ENCODE data around the gene SMAD1.
A peak's percentile ranks its signal among the peaks of the same experiment; 100 is the strongest.

SMAD1 gene

DNA sequence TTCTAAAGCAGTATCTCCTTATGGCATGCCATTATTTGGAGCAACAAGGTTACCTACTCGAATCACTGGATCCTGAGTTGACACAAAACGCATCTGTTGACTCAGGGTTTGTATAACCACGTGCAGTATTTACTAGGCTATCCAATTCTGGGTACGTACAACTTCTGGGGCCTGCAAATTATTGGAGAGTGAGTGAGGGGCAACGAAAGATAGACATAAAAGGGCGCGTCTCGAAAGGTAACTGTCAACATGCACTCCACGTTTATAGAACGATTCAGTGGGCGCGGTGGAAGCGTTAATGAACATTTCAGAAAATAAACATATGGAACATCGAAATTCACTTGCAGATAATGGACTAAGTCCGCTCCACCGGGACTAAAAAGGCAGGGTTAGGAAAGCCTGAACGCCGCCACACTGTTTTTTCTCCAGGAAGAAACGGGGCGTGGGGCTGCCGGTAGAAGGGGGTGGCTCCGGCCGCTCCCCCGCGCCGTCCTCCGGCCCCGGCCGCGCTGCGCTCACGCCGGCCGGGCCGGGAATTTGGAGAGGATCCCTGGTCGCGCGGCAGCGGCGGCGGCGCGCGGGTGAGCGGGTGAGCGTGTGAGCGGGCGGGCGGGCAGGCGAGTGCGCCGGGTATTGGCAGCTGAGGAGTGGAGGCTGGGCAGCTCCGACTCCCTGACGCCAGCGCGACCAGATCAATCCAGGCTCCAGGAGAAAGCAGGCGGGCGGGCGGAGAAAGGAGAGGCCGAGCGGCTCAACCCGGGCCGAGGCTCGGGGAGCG lies at the start of gene SMAD1:
Gene SMAD1, plus strand, starts transcription at position 690 of the 778 bp plus-strand sequence. CDS start 32,761 bp downstream, outside the sequence.
- no peak for DNase-seq (ENCODE audit: low read depth in 1 of 2, low spot score in 1 of 2)

DNA sequence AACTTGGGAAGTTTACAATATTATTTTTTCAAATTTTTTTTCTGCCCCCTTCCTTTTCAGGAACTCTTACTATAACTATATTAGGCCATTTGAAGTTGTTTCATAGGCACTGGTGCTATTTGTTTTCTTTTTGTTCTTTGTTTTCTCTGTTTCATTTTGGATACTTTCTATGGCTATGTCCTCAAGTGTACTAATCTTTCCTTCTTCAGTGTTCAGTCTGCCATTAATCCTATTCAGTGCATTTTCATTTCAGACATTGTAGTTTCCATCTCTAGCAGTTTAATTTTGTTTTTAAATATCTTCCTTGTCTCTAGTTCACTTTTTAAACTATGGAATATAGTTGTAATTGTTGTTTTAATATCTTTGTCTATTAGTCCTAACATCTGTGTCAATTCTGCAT lies 48.0 kb upstream of the SMAD1 start:
- no peak for DNase-seq (ENCODE audit: low read depth in 1 of 2, low spot score in 1 of 2)

DNA sequence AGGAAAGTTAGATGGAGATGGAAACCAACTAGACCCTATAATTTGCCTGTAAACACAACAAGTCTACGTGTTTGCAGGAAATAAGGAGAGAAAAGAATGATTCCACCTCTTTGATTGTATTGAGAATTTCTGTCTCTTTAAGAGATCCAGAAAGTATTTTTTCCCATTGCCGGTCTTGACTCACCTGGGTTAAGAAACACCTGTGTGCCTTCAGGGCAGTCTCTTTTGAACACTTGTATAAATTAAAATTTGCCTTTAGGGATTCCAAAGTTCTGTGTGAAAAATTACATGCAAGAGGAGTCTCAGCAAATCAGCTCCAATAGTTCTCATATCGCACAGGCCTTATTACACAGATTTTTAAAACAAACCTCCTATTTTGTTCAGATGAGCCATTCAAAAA lies 46.0 kb upstream of the SMAD1 start:
- DNase-seq (ENCODE audit: low read depth in 1 of 2, low spot score in 1 of 2): no peak

DNA sequence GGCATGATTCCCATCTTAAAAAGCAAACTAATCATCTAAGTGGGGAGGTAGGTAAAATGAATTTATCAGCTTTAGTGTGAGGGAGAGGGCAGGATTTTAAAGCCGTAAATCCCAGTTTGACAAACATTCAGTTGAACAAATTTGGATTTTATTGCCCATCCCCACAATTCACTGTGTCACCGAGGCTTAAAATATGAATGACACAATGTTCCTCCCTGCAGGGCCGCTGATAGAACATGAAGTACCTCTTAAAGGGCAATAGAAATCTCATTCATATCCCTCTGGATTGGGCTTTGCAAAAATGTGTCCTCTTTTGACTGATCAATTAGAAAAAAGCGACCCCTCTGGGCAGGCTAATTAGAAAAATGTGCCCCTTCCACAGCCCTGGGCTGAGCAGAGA lies 45.5 kb upstream of the SMAD1 start:
- DNase-seq (ENCODE audit: low read depth in 1 of 2, low spot score in 1 of 2): no peak

DNA sequence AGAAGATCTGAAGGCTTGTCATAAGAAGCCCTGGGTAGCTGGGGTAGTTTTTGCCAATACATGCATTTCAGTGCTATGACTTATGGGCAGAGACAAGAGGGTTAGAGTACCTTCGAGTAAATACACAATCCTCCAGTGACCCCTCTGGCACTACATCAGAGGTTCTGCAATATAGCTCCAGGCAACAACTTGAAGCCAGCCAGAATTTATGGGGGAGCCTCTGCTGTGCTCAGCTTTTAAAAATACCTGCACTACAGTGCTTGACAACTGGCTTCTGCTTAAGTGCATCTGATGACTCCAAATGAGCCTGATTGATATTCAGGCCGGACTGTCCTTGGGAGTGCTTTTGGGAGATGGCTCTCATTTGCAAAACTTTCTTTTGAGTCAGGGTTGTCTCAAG lies 44.9 kb upstream of the SMAD1 start:
- DNase-seq (ENCODE audit: low read depth in 1 of 2, low spot score in 1 of 2): no peak

DNA sequence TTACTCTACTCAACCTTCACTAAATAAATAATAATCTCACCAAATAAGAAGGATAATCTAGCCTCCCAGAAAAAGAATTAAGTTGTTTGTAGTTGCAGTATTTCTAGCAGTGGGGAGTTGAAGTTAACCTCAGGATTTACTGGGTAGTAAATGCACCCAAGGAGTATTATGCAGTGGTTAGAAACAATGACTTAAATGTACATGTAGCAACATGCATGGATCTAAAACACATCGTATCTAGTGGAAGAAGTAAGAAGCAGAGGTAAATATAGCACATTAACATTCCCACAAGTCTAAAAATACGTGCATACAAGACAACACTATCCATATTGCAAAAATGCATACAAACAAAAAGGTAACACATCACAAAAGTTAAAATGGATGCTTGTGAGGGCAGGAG lies 44.2 kb upstream of the SMAD1 start:
- no peak for DNase-seq (ENCODE audit: low read depth in 1 of 2, low spot score in 1 of 2)

DNA sequence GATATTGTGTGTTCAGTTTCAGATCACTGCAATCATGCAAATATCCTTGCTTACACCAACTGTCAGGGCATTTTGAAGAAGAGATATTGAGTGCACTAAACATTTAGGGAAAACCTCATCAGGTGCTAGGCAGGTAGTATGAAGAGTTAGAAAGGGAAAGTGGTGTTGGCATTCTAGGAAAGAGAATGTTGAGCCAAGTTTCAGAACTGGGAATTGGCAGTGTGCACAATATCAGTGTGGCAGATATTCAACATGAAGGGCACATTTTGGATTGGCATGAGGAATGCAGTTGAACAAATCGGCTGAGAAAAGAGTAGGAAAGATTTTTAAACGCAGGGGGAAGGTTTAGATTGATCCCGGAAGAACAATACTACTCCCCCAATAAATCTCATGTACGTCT lies 43.4 kb upstream of the SMAD1 start:
- no peak for DNase-seq (ENCODE audit: low read depth in 1 of 2, low spot score in 1 of 2)

DNA sequence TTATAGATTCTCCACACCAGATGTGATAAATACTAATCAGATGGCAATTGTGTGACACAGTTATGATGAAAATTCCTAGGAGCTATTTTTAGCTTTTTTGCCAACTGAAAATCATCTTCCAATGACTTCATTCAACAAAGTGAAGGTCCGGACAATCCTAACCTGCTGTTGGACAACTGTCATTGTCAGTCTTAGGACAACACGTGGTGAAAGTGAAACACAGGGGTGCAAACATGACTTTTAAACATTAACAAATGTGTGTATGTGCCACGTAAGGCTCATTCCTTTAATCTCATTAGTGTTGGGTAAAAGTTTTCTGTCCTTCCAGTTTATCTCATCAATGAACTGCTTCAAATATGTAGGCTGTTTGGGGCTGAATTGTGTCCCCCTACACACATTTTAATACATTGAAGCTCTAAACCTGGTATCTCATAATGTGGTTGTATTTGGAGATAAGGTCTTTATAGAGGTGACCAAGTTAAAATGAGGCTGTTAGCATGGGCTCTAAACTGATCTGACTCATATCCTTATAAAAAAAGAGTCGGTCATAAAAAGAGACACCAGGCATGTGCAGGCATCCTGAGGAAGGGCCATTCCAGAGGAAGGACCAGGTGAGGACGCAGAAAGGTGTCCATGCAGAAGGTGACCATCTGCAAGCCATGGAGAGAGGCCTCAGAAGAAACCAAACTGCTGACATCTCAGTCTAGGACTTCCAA lies 41.2 kb upstream of the SMAD1 start:
- no peak for DNase-seq (ENCODE audit: low read depth in 1 of 2, low spot score in 1 of 2)

DNA sequence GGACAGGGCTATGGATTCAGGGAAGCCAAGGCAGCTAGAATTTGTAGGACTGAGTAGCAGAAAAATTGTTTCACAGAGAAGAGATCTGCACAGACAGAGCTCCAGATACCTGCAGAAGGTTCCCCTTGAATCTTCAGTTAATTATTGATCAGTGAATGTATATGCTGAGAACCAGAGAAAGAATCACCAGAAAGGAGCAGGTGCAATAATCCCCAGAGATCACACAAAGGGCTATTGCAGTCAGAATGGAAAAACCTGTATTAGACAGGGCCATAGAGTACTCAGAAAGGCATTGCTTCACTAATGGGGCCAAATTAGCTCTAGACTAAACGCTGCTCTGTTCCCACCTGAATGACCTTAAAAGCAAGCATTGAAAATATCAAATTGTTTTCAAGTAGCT lies 35.5 kb upstream of the SMAD1 start:
- no peak for DNase-seq (ENCODE audit: low read depth in 1 of 2, low spot score in 1 of 2)

DNA sequence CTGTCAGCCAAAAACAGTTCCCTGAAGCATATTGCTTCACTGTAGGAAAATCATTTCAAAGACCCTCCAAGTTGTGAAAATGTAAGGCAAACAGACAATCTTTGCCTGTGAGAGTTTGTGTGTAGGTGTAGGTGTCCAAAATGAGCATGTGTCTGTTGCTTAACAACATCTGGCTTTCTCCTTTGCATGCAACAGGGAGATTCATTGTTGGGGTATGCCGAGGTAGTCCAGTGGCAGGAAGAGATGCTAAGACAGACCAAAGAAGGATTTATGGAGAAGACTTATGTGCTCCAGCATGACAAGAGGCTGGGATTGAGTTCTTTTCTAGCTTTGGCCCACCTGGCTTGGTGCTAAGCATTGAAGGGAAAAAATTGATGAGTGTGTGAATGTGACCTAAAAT lies 29.8 kb upstream of the SMAD1 start:
- DNase-seq (ENCODE audit: low read depth in 1 of 2, low spot score in 1 of 2): no peak

DNA sequence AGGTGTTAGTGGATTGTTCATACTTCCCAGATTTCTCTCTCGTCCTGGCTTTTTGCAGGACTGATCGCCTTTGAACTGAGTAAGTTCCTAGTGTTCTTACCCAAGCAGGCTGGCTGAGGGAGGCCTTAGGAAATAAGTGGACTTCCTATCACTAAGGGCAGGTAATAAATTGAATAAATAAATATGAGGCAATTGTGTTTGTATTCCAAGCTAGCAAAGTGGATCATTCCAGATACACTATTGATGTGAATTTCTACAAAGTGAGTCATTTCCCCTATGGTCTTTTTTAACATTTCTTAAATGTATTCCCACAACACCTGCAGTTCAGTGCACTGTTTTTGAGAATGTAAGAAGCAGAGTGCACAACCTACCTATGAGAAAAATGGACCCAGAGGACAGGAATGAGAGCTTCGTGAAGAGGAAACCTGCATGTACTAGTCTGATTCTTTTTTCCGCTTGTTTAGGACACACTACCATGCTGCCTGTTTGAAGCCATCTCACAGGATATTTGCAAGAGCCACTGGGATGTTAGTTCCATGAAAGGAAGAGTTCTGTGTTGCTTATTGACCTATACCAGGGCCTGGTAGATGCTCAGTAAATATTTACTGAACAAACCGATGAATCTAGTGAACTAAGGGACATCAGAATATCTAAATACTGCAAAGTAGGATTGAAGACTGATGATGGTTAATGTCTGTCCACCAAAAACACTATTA lies 29.0 kb upstream of the SMAD1 start:
- no peak for DNase-seq (ENCODE audit: low read depth in 1 of 2, low spot score in 1 of 2)

DNA sequence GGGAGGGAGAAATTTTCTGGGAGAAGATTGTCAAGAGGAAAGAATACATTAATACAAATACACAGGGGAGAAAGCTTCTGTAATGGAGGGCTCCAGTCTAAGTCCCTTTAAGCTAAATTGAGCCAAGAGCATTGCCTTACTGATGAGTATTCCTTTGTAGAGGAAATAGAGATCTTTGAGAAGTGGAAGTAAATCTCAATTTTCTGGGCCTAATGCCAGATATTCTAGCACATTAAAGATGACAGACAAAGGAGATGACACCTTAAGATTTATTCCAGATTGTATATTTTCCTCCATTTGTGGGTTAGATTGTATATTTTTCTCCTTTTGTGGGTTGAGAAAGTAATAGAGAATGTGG lies 28.5 kb upstream of the SMAD1 start:
- no peak for DNase-seq (ENCODE audit: low read depth in 1 of 2, low spot score in 1 of 2)

DNA sequence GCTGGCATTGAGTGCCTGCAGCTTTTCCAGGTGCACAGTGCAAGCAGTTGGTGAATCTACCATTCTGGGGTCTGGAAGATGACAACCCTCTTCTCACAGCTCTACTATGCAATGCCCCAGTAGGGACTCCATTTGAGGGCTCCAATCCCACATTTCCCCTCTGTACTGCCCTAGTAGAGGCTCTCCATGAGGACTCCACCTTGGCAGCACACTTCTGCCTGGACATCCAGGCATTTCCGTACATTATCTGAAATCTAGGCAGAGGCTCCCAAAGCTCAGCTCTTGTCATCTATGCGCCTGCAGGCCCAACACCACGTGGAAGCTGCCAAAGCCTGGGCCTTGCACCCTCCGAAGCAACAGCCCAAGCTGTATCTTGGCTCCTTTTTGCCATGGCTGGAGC lies 8.4 kb upstream of the SMAD1 start:
- DNase-seq (ENCODE audit: low read depth in 1 of 2, low spot score in 1 of 2): no peak

DNA sequence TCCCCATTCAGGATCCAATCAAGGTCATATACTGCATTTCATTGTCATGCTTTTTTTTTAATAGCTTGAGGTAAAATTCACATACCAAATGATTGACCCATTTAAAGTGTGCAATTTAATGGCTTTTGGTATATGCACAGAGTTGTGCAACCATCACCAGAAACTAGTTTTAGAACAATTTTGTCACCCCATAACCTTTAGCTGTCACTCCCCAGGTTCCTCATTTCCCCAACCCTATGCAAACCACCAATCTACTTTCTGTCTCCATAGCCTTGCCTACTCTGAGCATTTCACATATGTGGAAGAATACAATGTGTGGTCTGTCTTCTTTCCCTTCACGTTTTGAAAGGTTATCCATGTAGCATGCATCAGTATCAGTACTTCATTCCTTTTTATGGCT lies 1.4 kb upstream of the SMAD1 start:
- DNase-seq (ENCODE audit: low read depth in 1 of 2, low spot score in 1 of 2): no peak

DNA sequence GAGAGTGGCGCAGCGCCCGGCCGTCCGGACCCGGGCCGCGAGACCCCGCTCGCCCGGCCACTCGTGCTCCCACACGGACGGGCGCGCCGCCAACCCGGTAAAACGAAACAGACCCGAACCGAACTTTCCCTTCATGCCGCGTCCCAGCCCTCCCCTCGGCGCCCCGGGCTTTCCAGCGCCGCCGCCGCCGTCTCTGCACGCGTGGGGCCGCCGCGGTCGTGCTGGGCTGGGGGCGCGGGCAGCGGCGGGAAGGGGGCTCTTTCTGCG lies 222 bp downstream of the SMAD1 start:
- no peak for DNase-seq (ENCODE audit: low read depth in 1 of 2, low spot score in 1 of 2)

DNA sequence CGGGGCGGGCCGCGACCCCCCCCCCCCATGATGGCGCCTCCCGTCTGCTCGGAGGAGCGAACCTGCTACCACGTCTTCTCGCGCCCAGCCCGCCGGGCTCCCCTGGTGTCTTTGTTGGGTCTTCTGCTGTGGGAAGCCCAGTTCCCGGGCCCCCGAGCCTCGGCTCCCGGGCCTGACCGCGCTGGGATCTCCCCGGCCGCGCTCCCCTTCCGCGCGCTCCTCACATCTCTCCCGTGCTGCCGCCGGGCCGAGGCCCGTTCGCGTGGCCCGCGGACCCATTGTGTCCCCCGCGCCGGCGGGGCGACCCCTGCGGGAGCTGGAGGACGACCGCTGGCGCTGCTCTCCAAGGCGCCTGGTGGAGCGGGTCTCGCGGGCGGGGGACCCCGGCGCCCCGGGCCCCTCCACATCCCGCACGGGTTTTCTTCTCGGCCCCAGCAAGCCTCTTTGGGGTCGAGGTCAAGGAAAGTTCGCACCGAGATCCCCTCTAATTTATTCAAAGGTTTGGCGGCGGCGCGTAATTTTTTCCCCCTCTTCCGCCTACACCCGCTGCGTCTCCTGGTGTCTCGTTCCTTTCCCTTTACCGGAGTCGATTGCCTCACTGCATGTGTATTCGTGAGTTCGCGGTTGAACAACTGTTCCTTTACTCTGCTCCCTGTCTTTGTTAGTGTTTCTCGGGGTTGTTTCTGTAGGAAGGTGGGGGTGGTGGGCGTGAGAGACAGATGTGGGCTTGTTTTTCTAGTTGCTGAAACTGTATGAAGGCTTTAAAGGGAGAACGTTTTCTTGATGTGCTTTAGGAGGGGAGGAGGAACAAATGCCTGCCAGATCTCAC lies 770 bp downstream of the SMAD1 start:
- peak in 1 of 2 donors; percentile 23 for DNase-seq (ENCODE audit: low read depth in 1 of 2, low spot score in 1 of 2)

DNA sequence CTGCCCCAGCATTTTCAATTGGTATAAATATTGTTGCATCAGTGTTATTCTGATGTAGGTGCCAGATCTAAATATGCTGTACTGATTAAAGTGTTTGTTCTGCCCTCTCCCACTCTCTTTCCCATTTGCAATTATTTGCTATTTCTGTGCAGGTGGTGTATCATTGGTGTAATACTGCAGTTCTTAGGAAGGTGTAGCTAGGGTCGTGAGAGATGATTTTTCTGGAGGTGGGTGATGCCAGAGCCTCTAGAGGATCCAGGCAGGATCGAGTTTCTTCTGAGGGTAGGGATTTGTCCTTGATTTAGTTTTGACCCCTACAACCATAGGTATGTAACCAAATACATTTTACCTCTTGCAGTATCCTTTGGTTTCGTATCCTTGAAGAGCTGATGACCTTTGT lies 1.9 kb downstream of the SMAD1 start:
- DNase-seq (ENCODE audit: low read depth in 1 of 2, low spot score in 1 of 2): no peak

DNA sequence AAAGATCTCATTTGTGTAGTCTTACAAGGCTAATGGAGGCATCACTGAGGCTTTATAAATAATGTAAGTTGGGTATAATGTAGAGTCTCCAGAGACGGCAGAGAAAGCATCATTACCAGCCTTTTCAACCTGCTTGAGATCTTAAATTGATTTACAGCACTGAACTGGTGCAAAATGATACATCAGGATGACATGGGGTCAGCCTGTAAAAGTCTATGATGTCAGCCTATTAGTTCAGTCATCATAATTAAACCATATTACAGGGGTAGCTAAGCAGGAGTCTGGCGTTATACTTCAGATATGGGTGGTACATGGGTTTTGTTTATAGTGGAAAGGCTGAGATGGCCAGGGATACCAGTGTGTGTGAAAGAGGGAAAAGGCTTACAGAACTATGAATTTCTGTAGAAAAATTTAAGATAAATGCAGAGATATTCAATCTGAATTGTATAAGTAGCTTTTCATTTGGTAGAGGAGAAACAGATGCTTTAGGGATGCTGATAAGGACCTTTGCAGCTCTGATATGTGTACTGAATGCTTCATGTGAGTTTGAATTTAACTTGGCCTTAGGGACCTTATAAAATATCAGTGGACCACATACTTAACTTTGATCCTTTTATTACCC lies 2.7 kb downstream of the SMAD1 start:
- no peak for DNase-seq (ENCODE audit: low read depth in 1 of 2, low spot score in 1 of 2)

DNA sequence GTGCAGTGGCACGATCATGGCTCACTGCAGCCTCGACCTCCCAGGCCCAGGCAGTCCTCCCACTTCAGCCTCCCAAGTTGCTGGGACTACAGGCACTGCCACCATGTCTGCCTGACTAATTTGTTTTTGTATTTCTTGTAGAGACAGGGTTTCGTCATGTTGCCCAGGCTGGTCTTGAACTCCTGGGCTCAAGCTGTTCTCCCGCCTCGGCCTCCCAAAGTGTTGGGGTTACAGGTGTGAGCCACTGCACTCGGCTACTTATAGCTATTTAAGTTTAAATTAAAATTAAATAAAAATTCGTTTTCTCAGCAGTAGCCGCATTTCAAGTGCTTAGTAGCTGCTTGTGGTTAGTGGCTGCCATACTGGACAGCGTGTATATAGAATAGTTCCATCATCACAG lies 3.5 kb downstream of the SMAD1 start:
- no peak for DNase-seq (ENCODE audit: low read depth in 1 of 2, low spot score in 1 of 2)

DNA sequence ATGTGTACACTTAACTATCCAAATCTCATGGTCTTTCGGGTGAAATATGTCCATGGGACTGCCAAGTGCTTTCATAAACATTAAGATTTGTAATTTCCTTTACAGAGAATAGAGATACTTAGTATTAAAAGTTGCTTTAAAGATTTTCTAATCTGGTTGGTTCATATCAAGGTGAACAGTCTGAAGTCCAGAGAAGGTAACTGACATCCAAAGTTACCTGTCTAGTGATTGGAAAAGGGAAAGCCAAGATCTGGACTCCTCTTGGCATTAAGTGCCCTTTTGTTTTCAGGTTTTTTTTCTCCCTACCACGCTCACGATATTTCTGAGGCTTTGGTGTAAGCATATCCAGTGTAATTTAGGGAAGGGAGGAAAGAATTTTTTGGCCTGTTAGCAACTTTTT lies 5.0 kb downstream of the SMAD1 start:
- DNase-seq (ENCODE audit: low read depth in 1 of 2, low spot score in 1 of 2): no peak

DNA sequence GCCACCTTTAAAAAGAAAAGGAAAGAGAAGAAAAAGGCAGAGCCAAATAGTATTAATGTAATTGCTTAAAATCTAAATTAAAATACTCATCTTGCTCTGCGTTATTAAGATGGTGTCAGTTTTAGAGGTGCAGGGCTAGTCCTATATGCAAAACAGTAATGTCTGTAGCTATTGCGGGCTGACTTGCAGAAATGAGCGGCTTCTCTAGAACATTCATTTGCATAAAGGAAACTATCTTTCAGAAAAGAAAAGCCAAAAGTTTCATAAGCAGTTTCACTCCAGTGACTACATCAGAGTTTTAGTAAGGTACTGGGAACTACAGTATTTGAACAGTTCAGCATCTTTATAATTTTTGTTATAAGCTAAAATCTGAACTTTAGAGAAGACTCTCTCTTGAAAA lies 6.0 kb downstream of the SMAD1 start:
- DNase-seq (ENCODE audit: low read depth in 1 of 2, low spot score in 1 of 2): no peak
